Endodermal cell (in vitro differentiated cells): ENCODE data around the gene PAGR1. TPM values are rescaled to one million over a fixed set of nuclear protein-coding genes. Genes with fewer than 3 reads are reported as not detected.

Experiments used
- DNase-seq: peaks from one replicate; pipeline ENCODE4 v3.0.0-alpha.2; 2017
- H3K27ac ChIP-seq: 2 replicates; pipeline ENCODE4 v1.5.1; 2013; ENCODE audit warnings: mild to moderate bottlenecking, low read depth, low read length, moderate library complexity
- H3K27me3 ChIP-seq: 2 replicates; pipeline ENCODE4 v1.6.1; 2013; ENCODE audit warnings: mild to moderate bottlenecking, low read length, moderate library complexity; ENCODE audit not compliant: insufficient read depth, control insufficient read depth, poor library complexity, severe bottlenecking
- H3K36me3 ChIP-seq: 2 replicates; pipeline ENCODE4 v1.7.0; 2013; ENCODE audit warnings: mild to moderate bottlenecking, low read length, moderate library complexity; ENCODE audit not compliant: control insufficient read depth, insufficient read depth
- H3K4me1 ChIP-seq: one replicate; pipeline ENCODE4 v1.7.0; 2013; ENCODE audit warnings: low read length; ENCODE audit not compliant: control insufficient read depth, insufficient read depth
- H3K4me3 ChIP-seq: 2 replicates; pipeline ENCODE4 v1.5.1; 2013; ENCODE audit warnings: mild to moderate bottlenecking, low read length, moderate library complexity
- H3K9ac ChIP-seq: 2 replicates; pipeline ENCODE4 v1.6.1; 2013; ENCODE audit warnings: mild to moderate bottlenecking, low read length, moderate library complexity; ENCODE audit not compliant: poor library complexity, severe bottlenecking; ENCODE audit errors: extremely low read depth
- H3K9me3 ChIP-seq: 2 replicates; pipeline ENCODE4 v1.6.1; 2013; ENCODE audit warnings: mild to moderate bottlenecking, low read length, moderate library complexity; ENCODE audit not compliant: control insufficient read depth
- H3K27ac Mint-ChIP-seq: 2 replicates; pipeline ENCODE4 v1.8.0; 2020; ENCODE audit warnings: mixed read lengths
- H3K27me3 Mint-ChIP-seq: 2 replicates; pipeline ENCODE4 v1.8.0; 2021; ENCODE audit warnings: mild to moderate bottlenecking, mixed read lengths; ENCODE audit not compliant: insufficient read depth
- H3K36me3 Mint-ChIP-seq: 2 replicates; pipeline ENCODE4 v1.8.0; 2020; ENCODE audit warnings: low read depth, mixed read lengths
- H3K4me1 Mint-ChIP-seq: 2 replicates; pipeline ENCODE4 v1.8.0; 2020; ENCODE audit warnings: mixed read lengths
- H3K4me3 Mint-ChIP-seq: 2 replicates; pipeline ENCODE4 v1.8.0; 2020; ENCODE audit warnings: mild to moderate bottlenecking, moderate library complexity, mixed read lengths
- H3K9me3 Mint-ChIP-seq: 2 replicates; pipeline ENCODE4 v1.8.0; 2020; ENCODE audit warnings: mild to moderate bottlenecking, mixed read lengths
- CTCF ChIP-seq: fragments of 200-600 bp; sonication (generic); conservative IDR thresholded peaks from 2 replicates; pipeline ENCODE4 v1.5.0; 2021; ENCODE audit warnings: antibody characterized with exemption, mild to moderate bottlenecking
- WGBS, 2 experiments: methylation state at CpG; one replicate each; pipeline versions ENCODE4 v1.1.5 to v1.1.7; 2013; ENCODE audit warnings: missing lambda C conversion rate in 2 of 2, mixed read lengths in 1 of 2; ENCODE audit not compliant: insufficient coverage in 1 of 2, insufficient read length in 1 of 2; 5-methylcytosine and 5-hydroxymethylcytosine counted together
- total RNA-seq, 2 donors: library from RNA; stranded (reverse); fragmentation: NEBNext Ultra II Directional in 1 of 2; extraction: Animal tissue kit (Norgen Biotek cat#: 25700) in 1 of 2; gene quantifications; 2 replicates in 1 of 2; 3 replicates in 1 of 2; pipeline ENCODE4 v1.2.1, GENCODE V29; 2021

The PAGR1 gene
- total RNA-seq, 2 donors from 2014 or later: 43.0 to 65.7 TPM

DNA sequence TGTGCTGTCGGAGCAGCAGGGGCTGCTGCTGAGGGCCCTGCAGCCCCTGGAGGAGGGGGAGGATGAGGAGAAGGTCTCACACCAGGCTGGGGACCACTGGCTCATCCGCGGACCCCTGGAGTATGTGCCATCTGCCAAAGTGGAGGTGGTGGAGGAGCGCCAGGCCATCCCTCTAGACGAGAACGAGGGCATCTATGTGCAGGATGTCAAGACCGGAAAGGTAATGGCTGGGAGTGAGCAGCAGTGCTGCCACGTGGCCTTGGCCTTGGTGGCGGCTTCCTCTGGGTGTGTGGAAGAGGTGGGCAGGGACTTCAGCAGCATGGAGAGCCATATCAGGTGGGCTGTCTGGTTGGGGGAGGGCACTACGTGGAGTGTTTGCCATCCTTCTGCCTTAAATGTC, 24.3 kb downstream of the PAGR1 start:
- H3K9me3 ChIP-seq: no peaks in the 10 kb centered on the region

DNA sequence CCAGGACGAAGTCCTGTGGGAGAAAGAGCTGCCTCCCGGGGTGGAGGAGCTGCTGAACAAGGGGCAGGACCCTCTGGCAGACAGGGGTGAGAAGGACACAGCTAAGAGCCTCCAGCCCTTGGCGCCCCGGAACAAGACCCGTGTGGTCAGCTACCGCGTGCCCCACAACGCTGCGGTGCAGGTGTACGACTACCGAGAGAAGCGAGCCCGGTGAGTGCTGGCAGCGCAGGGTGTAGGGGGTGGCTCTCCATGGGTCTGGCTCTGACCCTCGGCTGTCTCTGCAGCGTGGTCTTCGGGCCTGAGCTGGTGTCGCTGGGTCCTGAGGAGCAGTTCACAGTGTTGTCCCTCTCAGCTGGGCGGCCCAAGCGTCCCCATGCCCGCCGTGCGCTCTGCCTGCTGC, 25.7 kb downstream of the PAGR1 start:
- 95 to 96% methylated on average over 16 to 23 of the region's 23 CpGs for WGBS, 2 experiments
- Mint-ChIP-seq H3K36me3 (no peaks in the 10 kb centered on the region), H3K27me3 (no peaks in the 10 kb centered on the region), H3K4me3 (no peak overlapping the region), H3K9me3 (no peaks in the 10 kb centered on the region), H3K27ac (no peak overlapping the region), H3K4me1 (no peaks in the 10 kb centered on the region)
- no peaks in the 10 kb centered on the region for H3K36me3 ChIP-seq
- H3K4me1 ChIP-seq: no peaks in the 10 kb centered on the region
- H3K9me3 ChIP-seq: no peaks in the 10 kb centered on the region
- no peak overlapping the region for H3K4me3 ChIP-seq
- no peak overlapping the region for H3K9ac ChIP-seq
- TF ChIP-seq CTCF: no peak
- no peak overlapping the region for H3K27ac ChIP-seq
- no peak for DNase-seq
- no peaks in the 10 kb centered on the region for H3K27me3 ChIP-seq

More for the DNA sequence above, 24.3 kb downstream of the PAGR1 start:
- Mint-ChIP-seq H3K9me3 (no peaks in the 10 kb centered on the region), H3K36me3 (no peaks in the 10 kb centered on the region), H3K4me3 (no peak overlapping the region), H3K27me3 (no peaks in the 10 kb centered on the region), H3K27ac (no peak overlapping the region), H3K4me1 (no peaks in the 10 kb centered on the region)
- no peak for DNase-seq
- 91 to 92% methylated on average over 8 to 10 of the region's 10 CpGs for WGBS, 2 experiments
- H3K9ac ChIP-seq: no peak overlapping the region
- H3K36me3 ChIP-seq: no peaks in the 10 kb centered on the region
- H3K27me3 ChIP-seq: no peaks in the 10 kb centered on the region
- H3K27ac ChIP-seq: no peak overlapping the region
- no peak for TF ChIP-seq CTCF
- H3K4me3 ChIP-seq: no peak overlapping the region
- no peaks in the 10 kb centered on the region for H3K4me1 ChIP-seq

- H3K9me3 Mint-ChIP-seq: no peaks in the 10 kb centered on the region
- no peaks in the 10 kb centered on the region for H3K4me1 Mint-ChIP-seq
- H3K4me1 ChIP-seq: no peaks in the 10 kb centered on the region
- no peak overlapping the region for H3K4me3 ChIP-seq
- no peaks in the 10 kb centered on the region for H3K36me3 ChIP-seq
- H3K27me3 ChIP-seq: no peaks in the 10 kb centered on the region
- H3K4me3 Mint-ChIP-seq: no peak overlapping the region
- H3K36me3 Mint-ChIP-seq: no peaks in the 10 kb centered on the region
- H3K9ac ChIP-seq: no peak overlapping the region
- no peak for DNase-seq
- no peak overlapping the region for H3K27ac ChIP-seq
- H3K27ac Mint-ChIP-seq: no peak overlapping the region
- no peaks in the 10 kb centered on the region for H3K27me3 Mint-ChIP-seq
- no peaks in the 10 kb centered on the region for H3K9me3 ChIP-seq
- 88 to 93% methylated on average over 3 to 9 of the region's 9 CpGs for WGBS, 2 experiments
- peak; percentile 51 for TF ChIP-seq CTCF
Observed at GRCh38 chr16:29842732-29843346, 26.9 kb downstream of the PAGR1 start.
